Spinal cord (tissue), 10 donors: ENCODE results near the gene ZNF774. TPM values are rescaled to one million over a fixed set of nuclear protein-coding genes. Genes with fewer than 3 reads are reported as not detected.

Source experiments
- DNase-seq, 6 donors: peaks; one replicate each; pipeline versions ENCODE4 v3.0.0 to v3.0.0-alpha.2; 2013 to 2015; ENCODE audit warnings: low spot score in 6 of 6, low read depth in 4 of 6
- H3K27ac ChIP-seq: one replicate; pipeline ENCODE4 v1.5.1; 2013; ENCODE audit warnings: low read depth, low read length, control low read depth
- H3K27me3 ChIP-seq: one replicate; pipeline ENCODE4 v1.6.1; 2013; ENCODE audit warnings: low read length; ENCODE audit not compliant: control insufficient read depth, insufficient read depth
- H3K36me3 ChIP-seq: one replicate; pipeline ENCODE4 v1.6.1; 2013; ENCODE audit warnings: low read length; ENCODE audit not compliant: control insufficient read depth, insufficient read depth
- H3K4me1 ChIP-seq: one replicate; pipeline ENCODE4 v1.6.1; 2013; ENCODE audit warnings: low read length; ENCODE audit not compliant: control insufficient read depth, insufficient read depth
- H3K4me3 ChIP-seq: one replicate; pipeline ENCODE4 v1.5.1; 2013; ENCODE audit warnings: low read depth, low read length, control low read depth
- H3K9me3 ChIP-seq: one replicate; pipeline ENCODE4 v1.6.1; 2013; ENCODE audit warnings: low read length; ENCODE audit not compliant: control insufficient read depth, insufficient read depth
- WGBS: methylation state at CpG from one replicate; pipeline ENCODE4 v1.1.5; 2013; ENCODE audit warnings: missing lambda C conversion rate; ENCODE audit not compliant: insufficient coverage; 5-methylcytosine and 5-hydroxymethylcytosine counted together
- polyA plus RNA-seq, 2 donors: library from polyadenylated mRNA; unstranded; fragments of 120-200 nt; gene quantifications; one replicate each; pipeline ENCODE4 v1.2.1, GENCODE V29; 2013; ENCODE audit not compliant: insufficient read length in 2 of 2
- total RNA-seq, 2 donors: library from RNA; depleted of rRNA in 1 of 2; stranded (reverse); fragments of 120-200 nt in 1 of 2; fragments of >200 nt in 1 of 2; gene quantifications; one replicate each; pipeline versions ENCODE4 v1.2.3 to v1.2.4, GENCODE V29; 2013 to 2014
- donor health status: healthy.

ZNF774 gene
- total and polyA plus RNA-seq, 4 donors: 5.3 to 13.4 (median 7.4) TPM

DNA sequence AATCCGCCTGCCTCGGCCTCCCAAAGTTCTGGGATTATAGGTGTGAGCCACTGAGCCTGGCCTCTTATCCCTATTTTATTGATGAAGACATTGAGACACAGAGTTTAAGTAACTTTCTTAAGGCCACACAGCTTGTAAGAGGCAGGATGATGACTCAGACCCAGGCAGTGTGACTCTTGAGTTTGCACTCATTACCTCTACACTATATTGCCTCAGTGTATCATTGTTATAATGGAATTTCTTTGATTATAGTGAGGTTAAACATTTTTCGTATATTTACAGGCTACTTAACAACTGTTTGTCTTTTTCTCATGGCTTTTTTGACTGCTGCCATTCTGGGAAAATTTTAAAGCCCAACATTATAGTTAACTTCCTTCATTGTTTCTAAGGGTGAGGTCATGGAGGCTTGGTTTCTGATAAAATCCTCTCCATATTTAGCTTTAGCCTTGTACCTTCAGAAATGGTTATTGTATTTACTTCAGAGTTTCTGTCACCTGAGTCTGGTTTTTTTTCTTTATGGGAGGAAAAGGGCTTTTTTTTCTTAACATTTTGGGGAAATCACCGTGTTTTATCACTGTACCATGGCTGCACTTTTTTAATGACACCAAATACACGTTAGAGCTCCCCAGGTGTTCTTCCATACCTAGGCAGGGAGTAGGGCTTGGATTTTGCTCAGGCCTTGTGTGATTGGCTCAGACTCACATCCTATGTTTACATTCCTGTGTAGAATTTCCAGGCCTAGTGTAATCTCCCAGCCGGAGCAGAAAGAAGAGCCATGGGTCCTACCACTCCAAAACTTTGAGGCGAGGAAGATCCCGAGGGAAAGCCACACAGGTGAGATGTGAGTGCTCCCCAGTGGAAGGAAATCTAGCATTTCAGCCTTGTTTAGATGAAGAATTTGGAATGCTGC, 6.3 kb downstream of the ZNF774 start:
- no peak for DNase-seq
- no peak overlapping the region for H3K27ac ChIP-seq

DNA sequence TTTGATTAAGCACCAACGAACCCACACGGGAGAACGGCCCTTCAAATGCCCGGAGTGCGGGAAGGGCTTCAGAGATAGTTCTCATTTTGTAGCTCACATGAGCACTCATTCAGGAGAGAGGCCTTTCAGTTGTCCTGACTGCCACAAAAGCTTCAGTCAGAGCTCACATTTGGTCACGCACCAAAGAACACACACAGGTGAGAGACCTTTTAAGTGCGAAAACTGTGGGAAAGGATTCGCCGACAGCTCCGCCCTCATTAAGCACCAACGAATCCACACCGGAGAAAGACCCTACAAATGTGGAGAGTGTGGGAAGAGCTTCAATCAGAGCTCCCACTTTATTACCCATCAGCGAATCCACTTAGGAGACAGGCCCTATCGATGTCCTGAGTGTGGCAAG, 8.7 kb downstream of the ZNF774 start:
- Histone ChIP-seq H3K4me3 (no peak overlapping the region), H3K9me3 (no peaks in the 10 kb centered on the region), H3K27me3 (no peaks in the 10 kb centered on the region), H3K27ac (no peak overlapping the region), H3K36me3 (peaks cover 30% of the 10 kb centered on the region), H3K4me1 (no peaks in the 10 kb centered on the region)
- no peak for DNase-seq
- 83% methylated on average over 5 of the region's 14 CpGs for WGBS

More for the DNA sequence above, 6.3 kb downstream of the ZNF774 start:
- Histone ChIP-seq H3K36me3 (peaks cover 30% of the 10 kb centered on the region), H3K27me3 (no peaks in the 10 kb centered on the region), H3K4me1 (no peaks in the 10 kb centered on the region), H3K4me3 (no peak overlapping the region), H3K9me3 (no peaks in the 10 kb centered on the region)
- WGBS: 92% methylated on average over 7 of the region's 8 CpGs

DNA sequence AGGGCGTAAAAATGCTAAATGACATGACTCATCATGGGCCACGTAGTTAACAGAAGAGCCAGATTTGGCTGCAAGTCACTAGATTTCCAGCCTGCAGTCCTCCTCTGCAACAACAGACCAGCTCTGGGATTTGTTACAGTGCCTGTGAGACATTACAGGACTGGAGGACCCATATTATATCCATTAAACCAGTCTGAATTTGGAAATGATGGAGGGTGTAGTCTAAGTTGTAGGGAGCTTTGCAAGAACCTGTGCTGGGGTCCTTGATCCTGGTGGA, 10.8 kb downstream of the ZNF774 start:
- no peaks in the 10 kb centered on the region for H3K4me1 ChIP-seq
- WGBS: 75% methylated on average over 2 of the region's 2 CpGs
- H3K27ac ChIP-seq: no peak overlapping the region
- no peak overlapping the region for H3K4me3 ChIP-seq
- DNase-seq: no peak
- peaks cover 17% of the 10 kb centered on the region for H3K36me3 ChIP-seq
- H3K9me3 ChIP-seq: no peaks in the 10 kb centered on the region
- H3K27me3 ChIP-seq: no peaks in the 10 kb centered on the region

DNA sequence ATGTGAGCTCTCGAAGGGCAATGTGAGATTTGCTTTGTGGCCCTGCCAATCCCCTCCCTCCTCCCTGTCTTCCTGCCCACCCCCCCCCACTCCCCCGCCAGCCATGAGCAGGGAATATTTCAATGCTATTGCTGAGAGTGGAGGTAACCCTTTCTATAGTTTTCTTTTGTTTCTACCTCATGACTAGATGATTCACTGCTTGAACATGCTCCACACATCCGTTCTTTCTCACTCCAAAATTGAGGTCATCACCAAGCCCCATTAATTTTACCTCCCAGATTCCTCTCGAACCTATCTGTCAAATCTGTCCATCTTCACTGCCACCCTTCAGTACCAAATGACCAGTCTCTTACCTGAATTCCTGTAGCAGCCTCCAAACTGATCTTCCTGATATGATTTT, 12.2 kb downstream of the ZNF774 start:
- Histone ChIP-seq H3K9me3 (no peaks in the 10 kb centered on the region), H3K4me3 (no peak overlapping the region), H3K36me3 (peaks cover 10% of the 10 kb centered on the region), H3K4me1 (no peaks in the 10 kb centered on the region), H3K27me3 (no peaks in the 10 kb centered on the region), H3K27ac (no peak overlapping the region)
- no peak for DNase-seq
- 88% methylated on average over 2 of the region's 4 CpGs for WGBS

DNA sequence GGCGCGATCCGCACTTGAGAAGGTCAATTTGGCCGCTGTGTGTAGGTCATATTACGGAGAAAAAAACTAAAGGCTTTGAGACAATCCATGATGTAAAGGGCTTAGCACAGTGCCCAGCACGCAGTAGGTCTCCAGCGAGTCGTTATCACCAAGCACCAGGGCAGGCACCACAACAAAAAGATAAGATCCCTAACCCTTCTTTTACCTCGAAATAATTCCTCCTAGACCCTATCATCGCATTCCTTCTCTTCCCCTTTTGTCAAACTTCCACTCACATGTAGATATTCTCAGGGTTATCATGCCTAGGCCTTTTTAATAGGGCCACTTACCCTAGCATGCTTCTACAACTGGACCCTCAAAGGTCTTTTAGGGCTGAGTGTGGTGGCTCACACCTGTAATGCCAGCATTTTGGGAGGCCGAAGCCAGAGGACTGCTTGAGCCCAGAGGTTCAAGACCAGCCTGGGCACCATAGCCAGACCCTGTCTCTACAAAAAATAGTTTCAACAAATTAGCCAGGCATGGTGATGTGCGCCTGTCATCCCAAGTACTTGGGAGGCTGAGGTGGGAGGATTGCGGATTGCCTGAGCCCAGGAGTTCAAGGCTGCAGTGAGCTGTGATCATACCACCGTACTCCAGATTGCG, 13.5 kb downstream of the ZNF774 start:
- Histone ChIP-seq H3K27ac (no peak overlapping the region), H3K4me3 (no peak overlapping the region), H3K27me3 (no peaks in the 10 kb centered on the region), H3K9me3 (no peaks in the 10 kb centered on the region), H3K36me3 (peaks cover under 1% of the 10 kb centered on the region), H3K4me1 (no peaks in the 10 kb centered on the region)
- no peak for DNase-seq
- WGBS: 97% methylated on average over 12 of the region's 15 CpGs

DNA sequence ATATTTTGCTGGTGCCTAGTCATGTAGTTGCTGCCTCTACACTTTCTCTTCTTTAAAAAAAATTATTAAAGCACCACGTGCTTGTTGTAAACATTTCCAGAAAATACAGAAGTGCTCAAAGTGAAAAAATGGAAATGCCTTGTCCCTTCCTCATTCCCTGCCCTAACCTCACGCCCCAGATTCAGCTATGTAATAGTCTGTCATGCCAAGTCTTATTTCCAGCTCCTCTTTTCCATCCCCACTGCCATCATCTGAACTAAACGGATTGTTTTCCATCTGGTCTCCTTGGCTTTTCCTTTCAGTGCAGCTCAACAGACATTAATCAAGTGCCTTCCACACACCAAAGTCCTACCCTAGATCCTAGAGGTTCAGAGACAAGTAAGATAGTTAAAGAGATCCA, 15.5 kb downstream of the ZNF774 start:
- no peaks in the 10 kb centered on the region for H3K27me3 ChIP-seq
- no peak overlapping the region for H3K27ac ChIP-seq
- peak in 1 of 6 donors; percentile 16 for DNase-seq
- 36% methylated on average over 2 of the region's 3 CpGs for WGBS
- no peaks in the 10 kb centered on the region for H3K36me3 ChIP-seq
- no peaks in the 10 kb centered on the region for H3K4me1 ChIP-seq
- H3K4me3 ChIP-seq: no peak overlapping the region
- no peaks in the 10 kb centered on the region for H3K9me3 ChIP-seq

DNA sequence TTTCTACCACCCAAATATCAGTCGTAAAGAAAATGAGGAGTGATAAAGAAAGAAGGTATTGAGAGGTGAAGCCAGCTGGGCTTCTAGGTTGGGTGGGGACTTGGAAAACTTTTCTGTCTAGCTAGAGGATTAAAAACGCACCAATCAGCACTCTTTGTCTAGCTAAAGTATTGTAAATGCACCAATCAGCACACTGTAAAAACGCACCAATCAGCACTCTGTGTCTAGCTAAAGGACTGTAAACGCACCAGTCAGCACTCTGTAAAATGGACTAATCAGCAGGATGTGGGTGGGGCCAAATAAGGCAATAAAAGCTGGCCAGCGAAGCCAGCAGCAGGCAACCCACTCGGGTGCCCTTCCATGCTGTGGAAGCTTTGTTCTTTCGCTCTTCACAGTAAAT, 23.0 kb downstream of the ZNF774 start:
- no peaks in the 10 kb centered on the region for H3K27me3 ChIP-seq
- WGBS: 79% methylated on average over 5 of the region's 7 CpGs
- no peak overlapping the region for H3K4me3 ChIP-seq
- H3K4me1 ChIP-seq: no peaks in the 10 kb centered on the region
- no peak overlapping the region for H3K27ac ChIP-seq
- H3K9me3 ChIP-seq: peaks cover 8% of the 10 kb centered on the region
- DNase-seq: no peak
- H3K36me3 ChIP-seq: no peaks in the 10 kb centered on the region

DNA sequence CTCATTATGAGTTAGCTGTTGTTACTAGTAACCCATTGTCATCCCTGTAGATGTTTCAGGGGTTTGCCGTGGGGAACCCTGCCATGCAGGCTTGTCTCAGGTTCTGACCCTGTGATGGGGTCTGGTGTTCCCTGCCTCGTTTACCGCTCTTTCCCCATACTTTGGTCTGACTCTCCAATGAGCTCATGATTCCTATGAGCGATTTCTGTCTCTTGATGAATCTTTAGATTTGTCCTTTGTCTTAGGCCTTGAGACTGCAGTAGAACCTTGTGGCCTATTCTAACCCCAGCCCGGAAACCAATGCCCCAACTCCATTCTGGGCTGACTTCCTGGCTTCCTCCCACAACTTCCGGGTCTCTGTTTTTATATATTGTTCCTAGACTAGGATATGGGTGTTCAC, 24.7 kb downstream of the ZNF774 start:
- no peak overlapping the region for H3K4me3 ChIP-seq
- H3K27me3 ChIP-seq: no peaks in the 10 kb centered on the region
- H3K36me3 ChIP-seq: no peaks in the 10 kb centered on the region
- 81% methylated on average over 4 of the region's 6 CpGs for WGBS
- DNase-seq: no peak
- H3K9me3 ChIP-seq: peaks cover 8% of the 10 kb centered on the region
- no peak overlapping the region for H3K27ac ChIP-seq
- no peaks in the 10 kb centered on the region for H3K4me1 ChIP-seq

DNA sequence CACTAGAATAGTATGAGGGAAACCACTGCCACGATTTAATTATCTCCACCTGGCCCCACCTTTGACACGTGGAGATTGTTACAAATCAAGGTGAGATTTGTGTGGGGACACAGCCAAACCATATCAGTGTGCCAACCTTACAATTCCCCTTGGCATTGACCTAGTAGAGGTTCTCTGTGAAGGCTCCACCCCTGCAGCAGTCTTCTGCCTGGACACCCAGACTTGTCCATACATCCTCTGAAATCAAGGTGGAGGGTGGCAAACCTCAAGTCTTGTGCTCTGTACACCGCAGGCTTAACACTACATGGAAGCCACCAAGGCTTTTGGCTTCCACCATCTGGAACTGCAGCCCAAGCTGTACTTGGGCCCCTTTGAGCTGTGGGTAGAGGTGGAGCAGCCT, 27.2 kb downstream of the ZNF774 start:
- H3K27me3 ChIP-seq: no peaks in the 10 kb centered on the region
- H3K4me3 ChIP-seq: no peak overlapping the region
- H3K4me1 ChIP-seq: no peaks in the 10 kb centered on the region
- H3K27ac ChIP-seq: no peak overlapping the region
- H3K9me3 ChIP-seq: peaks cover 8% of the 10 kb centered on the region
- no peaks in the 10 kb centered on the region for H3K36me3 ChIP-seq
- 90% methylated on average over 2 of the region's 3 CpGs for WGBS
- DNase-seq: no peak

DNA sequence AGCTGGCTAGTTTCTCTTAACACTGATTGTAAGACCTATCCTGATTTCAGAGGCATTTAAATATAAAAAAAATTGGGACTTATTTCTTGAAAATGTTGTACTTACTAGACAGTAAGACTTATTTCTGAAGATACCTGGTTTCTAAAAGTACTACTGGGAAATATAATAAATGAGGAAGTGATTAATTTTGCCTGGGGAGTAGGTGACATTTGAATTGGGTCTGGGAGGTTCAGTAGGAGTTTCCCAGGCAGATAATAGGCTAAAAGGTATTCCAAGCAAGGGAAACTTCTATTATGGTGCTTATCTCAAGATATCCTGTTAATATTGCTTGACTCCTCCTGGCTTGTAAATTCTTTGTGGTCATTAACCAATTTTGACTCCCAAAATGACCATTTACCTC, 29.4 kb downstream of the ZNF774 start:
- DNase-seq: no peak
- Histone ChIP-seq H3K36me3 (no peaks in the 10 kb centered on the region), H3K4me1 (no peaks in the 10 kb centered on the region), H3K27ac (no peak overlapping the region), H3K9me3 (peaks cover 8% of the 10 kb centered on the region), H3K4me3 (no peak overlapping the region), H3K27me3 (no peaks in the 10 kb centered on the region)
